Esophagus muscularis mucosa (tissue), 4 donors: ENCODE data around the gene IFT122. TPM values are rescaled to one million over a fixed set of nuclear protein-coding genes. Genes with fewer than 3 reads are reported as not detected.
A peak's percentile ranks its signal among the peaks of the same experiment; 100 is the strongest.

Source experiments
- DNase-seq: peaks from one replicate; pipeline ENCODE4 v3.0.0-alpha.2; 2017; ENCODE audit errors: extremely low spot score
- H3K27ac ChIP-seq, 4 donors: fragments of 200-600 bp; sonication (generic); replicated peaks in 1 of 4; 1 replicate in 3 of 4; 2 replicates in 1 of 4; pipeline ENCODE4 v1.5.1; 2016 to 2019; ENCODE audit warnings: mild to moderate bottlenecking in 1 of 4
- H3K27me3 ChIP-seq, 4 donors: fragments of 200-600 bp; sonication (generic); one replicate each; pipeline versions ENCODE4 v1.5.1 to v1.6.0; 2016 to 2019
- H3K36me3 ChIP-seq, 4 donors: fragments of 200-600 bp; sonication (generic); one replicate each; pipeline ENCODE4 v1.5.1; 2016 to 2019
- H3K4me1 ChIP-seq, 4 donors: fragments of 200-600 bp; sonication (generic); one replicate each; pipeline ENCODE4 v1.5.1; 2016 to 2019
- H3K4me3 ChIP-seq, 4 donors: fragments of 200-600 bp; sonication (generic); 1 replicate in 2 of 4; 2 replicates in 2 of 4; pipeline ENCODE4 v1.5.1; 2016 to 2019; ENCODE audit warnings: mild to moderate bottlenecking in 4 of 4, moderate library complexity in 1 of 4
- H3K9me3 ChIP-seq, 4 donors: fragments of 200-600 bp; sonication (generic); 1 replicate in 3 of 4; 2 replicates in 1 of 4; pipeline ENCODE4 v1.5.1; 2016 to 2019
- EP300 ChIP-seq: sonication (generic); formaldehyde crosslinking; IDR thresholded peaks from one replicate; pipeline ENCODE4 v1.6.1; 2017; ENCODE audit warnings: antibody characterized with exemption
- POLR2A ChIP-seq: fragments of 450-650 bp; IDR thresholded peaks from one replicate; pipeline ENCODE4 v1.6.1; 2017; ENCODE audit warnings: antibody characterized with exemption, moderate library complexity, mild to moderate bottlenecking, low read depth
- POLR2AphosphoS5 ChIP-seq, 2 donors: sonication (generic); formaldehyde crosslinking; IDR thresholded peaks; one replicate each; pipeline ENCODE4 v1.6.1; 2017; ENCODE audit warnings: antibody characterized with exemption in 2 of 2
- WGBS: methylation state at CpG from one replicate; pipeline ENCODE4 v1.1.5; 2018; 5-methylcytosine and 5-hydroxymethylcytosine counted together
- intact Hi-C: fragments of 100-400 bp; cut with DNase I; formaldehyde crosslinking; loops from one replicate; pipeline ENCODE4 v1.15.1; 2023
- total RNA-seq, 4 donors: library from RNA; depleted of rRNA; stranded (reverse); fragments of >200 nt; gene quantifications; one replicate each; pipeline versions ENCODE4 v1.1.0 to v1.2.1, GENCODE V29; 2016
- TF ChIP-seq, protein P1 (sequence below), 3 experiments: fragments of 200-600 bp in 2 of 3; fragments of 450-650 bp in 1 of 3; sonication (generic) in 2 of 3; IDR thresholded peaks; one replicate each; pipeline ENCODE4 v1.5.1; 2017 to 2019; ENCODE audit warnings: antibody characterized with exemption in 3 of 3, mild to moderate bottlenecking in 2 of 3, moderate library complexity in 1 of 3

Gene IFT122
- total RNA-seq, 4 donors from 2014 or later: 19.5 to 32.8 (median 21.9) TPM

DNA sequence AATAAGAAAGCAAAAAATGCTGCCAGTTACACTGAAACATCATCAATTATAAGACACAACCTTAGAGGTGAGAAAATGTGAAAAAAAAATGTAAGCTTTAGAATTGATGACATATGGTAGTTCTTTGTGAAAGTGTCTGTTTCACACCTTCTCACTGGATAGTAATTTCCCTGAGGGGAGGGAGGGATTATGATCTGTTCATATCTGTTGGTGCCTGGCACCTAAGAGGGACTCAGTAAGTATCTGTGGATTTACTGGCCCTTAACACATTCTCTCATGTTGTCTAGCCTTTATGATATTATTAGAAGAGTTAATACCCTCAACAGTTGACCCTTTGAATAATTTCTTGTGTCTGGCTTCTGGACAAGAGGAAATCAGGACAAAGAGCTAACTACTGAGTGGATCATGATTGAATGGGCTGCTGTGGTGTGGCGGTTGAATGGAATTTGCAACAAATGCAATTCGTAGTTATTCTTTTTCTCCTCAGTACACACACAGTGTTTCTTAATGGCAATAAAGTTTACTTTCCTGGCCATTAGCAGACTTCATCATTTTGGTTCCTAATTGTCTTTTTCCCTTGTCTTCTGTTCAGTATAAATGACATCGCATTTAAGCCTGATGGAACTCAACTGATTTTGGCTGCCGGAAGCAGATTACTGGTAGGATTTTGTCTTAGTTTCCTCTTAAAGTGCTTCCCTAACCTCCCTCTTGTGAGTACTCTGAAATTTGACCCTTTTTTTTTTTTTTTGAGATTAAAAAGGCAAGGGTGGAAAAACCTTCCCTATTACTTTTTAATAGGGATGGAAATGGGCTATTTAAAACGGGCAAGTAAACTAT, 9.5 kb downstream of the IFT122 start:
- Histone ChIP-seq H3K27ac (no peak overlapping the region), H3K36me3 (peaks cover 13 to 39% (median 23%) of the 10 kb centered on the region in 4 donors), H3K4me3 (no peak overlapping the region), H3K27me3 (no peaks in the 10 kb centered on the region), H3K4me1 (peaks cover 0 to 7% (median 2%) of the 10 kb centered on the region in 4 donors), H3K9me3 (no peaks in the 10 kb centered on the region)
- no peak for TF ChIP-seq POLR2AphosphoS5 (IDR thresholded peaks at IDR 0.05)
- no peak for TF ChIP-seq EP300
- WGBS: 70% methylated on average over 5 of the region's 5 CpGs
- DNase-seq: no peak
- intact Hi-C loops: no loop called here

DNA sequence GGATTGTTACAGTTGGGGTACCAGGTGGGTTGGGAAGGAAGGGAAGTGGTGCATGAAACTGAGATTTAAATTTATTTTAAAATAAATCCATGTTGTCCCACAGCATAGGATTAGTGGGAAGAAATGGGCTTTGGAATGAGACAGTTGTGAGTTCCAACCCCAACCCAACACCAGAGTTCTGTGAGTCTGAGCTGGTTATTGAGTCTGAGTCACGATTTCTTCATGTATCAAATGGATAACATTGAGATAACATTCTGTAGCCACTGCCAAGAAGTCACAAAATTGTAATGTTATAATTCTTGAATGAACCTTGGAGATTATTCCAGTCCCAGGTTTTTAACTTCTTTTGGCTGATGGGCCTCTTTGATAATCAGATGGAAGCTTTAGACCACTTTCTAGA, 13.7 kb downstream of the IFT122 start:
- Histone ChIP-seq H3K4me3 (no peak overlapping the region), H3K4me1 (peaks cover 0 to 7% (median 0%) of the 10 kb centered on the region in 4 donors), H3K27me3 (no peaks in the 10 kb centered on the region), H3K9me3 (no peaks in the 10 kb centered on the region), H3K36me3 (peaks cover 13 to 76% (median 44%) of the 10 kb centered on the region in 4 donors), H3K27ac (no peak overlapping the region)
- intact Hi-C loops: no loop called here
- 90% methylated on average over 1 of the region's 1 CpG for WGBS
- TF ChIP-seq, protein P1, sequence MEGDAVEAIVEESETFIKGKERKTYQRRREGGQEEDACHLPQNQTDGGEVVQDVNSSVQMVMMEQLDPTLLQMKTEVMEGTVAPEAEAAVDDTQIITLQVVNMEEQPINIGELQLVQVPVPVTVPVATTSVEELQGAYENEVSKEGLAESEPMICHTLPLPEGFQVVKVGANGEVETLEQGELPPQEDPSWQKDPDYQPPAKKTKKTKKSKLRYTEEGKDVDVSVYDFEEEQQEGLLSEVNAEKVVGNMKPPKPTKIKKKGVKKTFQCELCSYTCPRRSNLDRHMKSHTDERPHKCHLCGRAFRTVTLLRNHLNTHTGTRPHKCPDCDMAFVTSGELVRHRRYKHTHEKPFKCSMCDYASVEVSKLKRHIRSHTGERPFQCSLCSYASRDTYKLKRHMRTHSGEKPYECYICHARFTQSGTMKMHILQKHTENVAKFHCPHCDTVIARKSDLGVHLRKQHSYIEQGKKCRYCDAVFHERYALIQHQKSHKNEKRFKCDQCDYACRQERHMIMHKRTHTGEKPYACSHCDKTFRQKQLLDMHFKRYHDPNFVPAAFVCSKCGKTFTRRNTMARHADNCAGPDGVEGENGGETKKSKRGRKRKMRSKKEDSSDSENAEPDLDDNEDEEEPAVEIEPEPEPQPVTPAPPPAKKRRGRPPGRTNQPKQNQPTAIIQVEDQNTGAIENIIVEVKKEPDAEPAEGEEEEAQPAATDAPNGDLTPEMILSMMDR (IDR thresholded peaks at IDR 0.05): no peak
- no peak for TF ChIP-seq POLR2A
- no peak for TF ChIP-seq EP300
- TF ChIP-seq POLR2AphosphoS5 (IDR thresholded peaks at IDR 0.05): no peak
- no peak for DNase-seq

DNA sequence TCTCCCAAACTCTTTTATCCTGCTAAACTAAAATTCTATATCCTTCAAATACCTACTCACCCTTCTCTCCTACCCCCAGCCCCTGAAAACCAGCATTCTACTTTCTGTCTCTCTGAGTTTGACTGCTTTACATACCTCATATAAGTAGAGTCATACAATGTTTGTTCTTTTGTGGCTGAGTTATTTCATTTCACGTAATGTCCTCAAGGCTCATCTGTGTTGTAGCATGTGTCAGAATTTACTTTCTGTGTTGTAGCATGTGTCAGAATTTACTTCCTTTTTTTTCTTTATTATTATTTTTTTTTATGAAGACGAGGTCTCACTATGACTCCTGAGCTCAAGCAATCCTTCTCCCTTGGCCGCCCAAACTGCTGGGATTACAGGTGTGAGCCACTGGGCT, 20.1 kb downstream of the IFT122 start:
- Histone ChIP-seq H3K4me3 (no peak overlapping the region), H3K27me3 (no peaks in the 10 kb centered on the region), H3K27ac (no peak overlapping the region), H3K4me1 (peaks cover 8 to 20% (median 11%) of the 10 kb centered on the region in 4 donors), H3K9me3 (no peaks in the 10 kb centered on the region), H3K36me3 (peaks cover 13 to 69% (median 30%) of the 10 kb centered on the region in 4 donors)
- 92% methylated on average over 3 of the region's 3 CpGs for WGBS
- TF ChIP-seq EP300 (no peak), POLR2AphosphoS5 (IDR thresholded peaks at IDR 0.05) (no peak), POLR2A (no peak)
- TF ChIP-seq, protein P1 (IDR thresholded peaks at IDR 0.05): no peak
- intact Hi-C loops: no loop called here
- no peak for DNase-seq

DNA sequence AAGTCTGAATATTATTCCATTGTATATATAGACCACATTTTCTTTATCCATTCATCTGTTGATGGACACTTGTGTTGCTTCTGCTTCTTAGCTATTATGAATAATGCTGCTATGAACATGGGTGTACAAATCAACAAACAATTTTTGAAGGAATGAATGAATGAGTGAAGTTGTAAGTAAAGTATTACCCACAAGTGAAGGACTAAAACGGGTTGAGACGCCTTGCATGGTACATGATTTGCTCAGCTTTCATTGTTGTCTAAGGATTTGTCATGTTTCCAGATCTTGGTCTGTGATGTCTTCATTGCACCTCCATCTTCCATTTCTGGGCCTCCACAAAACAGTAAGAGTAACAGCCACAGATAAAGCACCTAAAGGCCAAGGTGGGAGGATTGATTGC, 20.5 kb downstream of the IFT122 start:
- Histone ChIP-seq H3K9me3 (no peaks in the 10 kb centered on the region), H3K36me3 (peaks cover 13 to 64% (median 26%) of the 10 kb centered on the region in 4 donors), H3K27me3 (no peaks in the 10 kb centered on the region), H3K27ac (no peak overlapping the region), H3K4me1 (peaks cover 8 to 20% (median 11%) of the 10 kb centered on the region in 4 donors), H3K4me3 (no peak overlapping the region)
- 89% methylated on average over 2 of the region's 2 CpGs for WGBS
- intact Hi-C loops: no loop called here
- TF ChIP-seq POLR2A: no peak
- no peak for TF ChIP-seq EP300
- TF ChIP-seq, protein P1 (IDR thresholded peaks at IDR 0.05): no peak
- TF ChIP-seq POLR2AphosphoS5 (IDR thresholded peaks at IDR 0.05): no peak
- no peak for DNase-seq

DNA sequence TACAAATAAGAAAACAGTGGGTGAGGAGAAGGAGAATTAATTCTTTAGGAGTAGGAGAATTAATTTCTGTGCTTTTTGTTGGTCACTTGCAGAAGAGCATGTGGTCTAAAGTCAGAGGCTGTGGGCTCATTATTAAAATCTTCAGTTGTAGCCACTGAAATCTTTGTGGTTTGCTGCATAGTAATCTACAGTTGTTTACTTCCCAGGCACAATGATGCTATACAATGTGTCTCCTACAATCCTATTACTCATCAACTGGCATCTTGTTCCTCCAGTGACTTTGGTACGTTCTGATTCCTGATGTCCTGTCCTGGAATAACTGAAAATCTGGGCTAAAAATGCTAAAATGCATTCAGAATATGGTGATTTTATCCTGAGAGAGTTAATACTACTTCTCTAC, 21.0 kb downstream of the IFT122 start:
- Histone ChIP-seq H3K4me3 (no peak overlapping the region), H3K4me1 (peaks cover 8 to 20% (median 11%) of the 10 kb centered on the region in 4 donors), H3K27me3 (no peaks in the 10 kb centered on the region), H3K27ac (peak overlapping the region in 2 of 4 donors; percentile 19 to 52), H3K36me3 (peaks cover 12 to 60% (median 21%) of the 10 kb centered on the region in 4 donors), H3K9me3 (no peaks in the 10 kb centered on the region)
- 83% methylated on average over 1 of the region's 1 CpG for WGBS
- TF ChIP-seq POLR2A (no peak), POLR2AphosphoS5 (IDR thresholded peaks at IDR 0.05) (no peak), EP300 (no peak)
- TF ChIP-seq, protein P1 (IDR thresholded peaks at IDR 0.05): no peak
- intact Hi-C loops: no loop called here
- no peak for DNase-seq
